HG03460 (cell line): Measurements from ENCODE around the gene FBH1.
"Not testable (repeated sequence)": the region's sequence is repeated elsewhere in the genome, so short reads cannot be mapped to it uniquely, and the experiment has no call there.

Source experiments
- ATAC-seq: cut with Tn5 transposase; IDR thresholded peaks from one replicate; pipeline ENCODE4 v1.9.1; 2021; ENCODE audit not compliant: unreplicated experiment

FBH1 gene

DNA sequence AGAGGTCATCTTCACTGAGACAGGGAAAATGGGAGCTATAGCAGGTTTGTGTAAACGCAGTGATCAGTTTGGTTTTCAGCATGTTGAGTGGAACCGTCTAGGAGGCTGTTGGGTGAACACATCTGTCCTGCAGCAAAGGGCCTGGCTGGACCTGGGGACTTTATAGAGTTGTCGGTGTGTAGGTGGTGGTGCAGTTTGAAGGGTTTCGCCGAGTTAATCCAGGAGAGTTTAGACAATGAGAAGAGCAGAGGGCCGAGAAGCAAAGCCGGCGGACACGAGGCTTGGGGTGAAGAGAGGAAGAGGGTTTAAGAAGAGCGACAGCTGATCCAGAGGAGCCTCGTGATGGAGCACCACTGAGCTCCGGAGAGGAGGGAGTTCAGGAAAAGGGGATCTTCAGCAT, 48.2 kb downstream of the FBH1 start:
- no peak for ATAC-seq

DNA sequence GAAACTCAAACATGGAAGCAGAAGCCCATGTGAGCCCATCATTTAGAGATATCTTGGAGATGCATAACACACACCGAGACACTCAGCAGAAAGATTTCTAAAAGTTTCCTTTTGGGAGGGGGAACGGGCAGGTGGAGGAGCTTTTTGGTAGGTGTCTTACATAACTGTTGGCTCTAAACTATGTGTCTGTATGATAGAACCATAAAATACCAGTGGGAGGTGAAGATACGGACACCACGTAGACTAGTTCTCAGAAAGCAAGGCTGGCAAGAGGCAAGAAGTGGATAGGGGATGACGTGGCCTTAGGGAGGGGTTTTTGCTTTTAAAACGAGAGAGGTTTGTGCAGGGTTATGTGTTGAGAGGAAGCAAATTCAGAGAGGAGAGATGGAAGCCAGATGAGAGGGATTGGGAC, 50.8 kb downstream of the FBH1 start:
- ATAC-seq = no peak

DNA sequence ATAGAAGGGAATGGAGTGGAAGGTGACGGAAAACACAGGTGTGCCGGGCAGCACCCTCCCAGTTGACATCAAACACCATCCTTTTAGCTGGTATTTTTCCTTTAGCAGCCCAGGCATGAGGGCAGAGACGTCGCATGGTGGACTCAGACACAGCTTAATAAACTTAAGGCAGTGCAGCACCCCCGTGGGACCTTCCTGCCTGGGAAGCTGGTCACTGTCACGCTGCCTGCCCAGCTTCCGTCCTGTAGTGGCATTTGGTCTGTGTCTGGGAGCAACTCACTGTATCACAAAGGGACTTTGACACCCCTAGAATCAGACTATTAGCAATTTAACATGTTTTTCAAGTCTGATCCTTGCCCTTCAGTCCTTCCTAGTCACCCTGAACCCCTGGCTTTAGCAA, 51.5 kb downstream of the FBH1 start:
- ATAC-seq = no peak

DNA sequence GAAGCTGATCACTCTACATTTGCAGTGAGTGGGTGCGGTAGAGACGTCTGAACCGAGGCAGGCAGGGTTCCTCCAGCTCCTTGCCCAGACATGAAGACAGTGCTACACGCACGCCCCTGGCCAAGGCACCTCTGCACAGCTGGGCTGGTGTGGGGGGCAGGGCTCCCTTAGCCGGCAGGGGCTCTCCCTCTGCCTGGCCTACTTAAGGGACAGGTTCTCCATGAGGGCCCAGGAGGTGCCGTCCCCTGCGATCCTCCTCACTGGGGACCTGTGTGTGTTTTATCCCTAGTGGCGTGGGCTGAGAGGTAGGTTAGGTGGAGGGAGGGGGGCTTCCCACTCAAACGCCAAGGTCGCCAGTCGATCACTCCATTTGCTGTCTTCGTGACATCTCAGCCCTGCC, 52.0 kb downstream of the FBH1 start:
- ATAC-seq = no peak

DNA sequence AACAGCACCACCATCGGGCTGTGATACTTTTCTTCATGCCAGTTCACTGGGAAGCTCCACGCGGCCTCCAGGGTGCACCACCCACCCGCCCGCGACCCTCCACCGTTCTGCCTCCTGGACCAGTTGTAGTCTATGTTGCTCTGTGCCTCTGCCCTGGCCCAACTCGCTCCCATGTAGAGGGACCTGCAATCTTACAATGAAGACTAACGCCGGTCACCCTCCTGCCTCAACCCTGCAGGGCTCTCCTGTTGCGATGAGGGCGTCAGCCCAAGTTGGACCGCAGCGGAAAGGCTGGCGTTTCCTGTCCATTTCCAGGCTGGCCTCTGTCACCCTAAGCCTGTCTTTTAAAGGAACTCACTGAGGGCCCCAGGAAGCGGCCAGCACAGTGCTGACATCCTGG, 52.4 kb downstream of the FBH1 start:
- ATAC-seq = no peak

DNA sequence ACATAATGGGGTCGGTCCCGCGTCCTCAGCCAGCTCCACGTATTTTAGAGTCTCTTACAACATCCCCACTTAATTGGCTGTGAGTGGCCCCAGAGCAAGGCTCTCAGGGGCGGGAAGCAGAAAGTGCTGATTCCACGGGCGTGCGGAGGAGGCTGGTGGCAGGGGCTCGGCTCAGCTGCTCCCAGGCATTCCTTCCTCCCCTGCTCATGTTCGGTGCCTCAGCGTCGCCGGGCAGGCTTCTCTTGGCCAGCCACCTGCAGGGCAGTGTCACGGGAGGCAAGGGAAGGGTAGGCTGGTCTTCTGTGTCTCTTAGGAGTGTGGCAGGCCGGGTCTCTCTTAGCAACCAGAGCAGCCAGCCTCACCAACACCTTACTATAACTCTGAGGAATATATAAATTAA, 53.5 kb downstream of the FBH1 start:
- ATAC-seq = no peak

DNA sequence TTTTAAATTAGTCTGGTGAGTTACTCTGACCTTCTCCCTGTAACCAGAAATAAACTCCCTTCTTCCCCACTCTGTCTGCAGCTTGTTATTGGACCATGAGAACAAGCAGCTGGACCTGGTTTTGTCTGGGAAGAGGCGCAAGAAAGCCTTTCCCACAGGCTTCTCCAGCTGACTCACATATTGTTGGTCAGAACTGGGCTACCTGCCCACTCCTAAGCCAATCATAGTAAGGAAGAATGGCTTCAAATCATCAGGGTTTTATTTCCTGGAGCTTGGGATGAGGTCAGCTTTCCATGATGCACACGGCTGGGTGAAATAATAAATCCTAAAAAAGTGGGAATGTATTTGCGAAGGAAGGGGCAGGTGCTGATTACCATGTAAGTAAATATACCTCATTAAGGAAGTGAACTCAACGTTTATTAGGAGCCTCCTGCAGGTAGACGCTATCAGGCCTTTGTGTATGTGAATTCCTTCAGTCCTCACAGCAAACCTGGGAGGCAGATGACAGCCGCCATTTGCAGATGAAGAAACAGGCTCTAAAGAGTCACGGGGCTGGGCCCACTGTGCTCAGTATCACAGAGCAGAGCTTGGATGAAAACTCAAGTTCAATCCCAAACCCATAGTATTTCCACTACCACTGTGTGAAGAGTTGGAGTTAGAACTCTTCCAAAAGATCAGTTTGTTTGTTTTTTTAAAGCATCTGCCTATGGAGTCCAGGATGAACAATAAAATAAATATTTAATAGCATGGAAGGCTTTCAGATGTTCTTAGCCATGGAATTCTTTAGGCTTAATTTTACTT, 54.5 kb downstream of the FBH1 start:
- no peak for ATAC-seq

DNA sequence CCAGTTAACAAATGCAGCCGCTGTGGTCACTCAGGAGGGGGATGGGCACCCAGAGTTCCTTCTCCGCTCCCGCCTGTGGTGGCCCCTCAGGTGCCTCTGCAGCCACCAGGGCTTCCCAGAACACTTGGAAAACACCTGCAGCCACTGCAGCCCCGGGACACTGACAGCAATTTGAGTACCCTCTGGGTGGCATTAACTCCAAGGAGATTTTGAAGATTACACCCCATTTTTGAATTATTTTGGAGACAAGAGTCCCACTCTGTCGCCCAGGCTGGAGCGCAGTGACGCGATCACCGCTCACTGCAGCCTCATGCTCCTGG, 55.1 kb downstream of the FBH1 start:
- no peak for ATAC-seq

DNA sequence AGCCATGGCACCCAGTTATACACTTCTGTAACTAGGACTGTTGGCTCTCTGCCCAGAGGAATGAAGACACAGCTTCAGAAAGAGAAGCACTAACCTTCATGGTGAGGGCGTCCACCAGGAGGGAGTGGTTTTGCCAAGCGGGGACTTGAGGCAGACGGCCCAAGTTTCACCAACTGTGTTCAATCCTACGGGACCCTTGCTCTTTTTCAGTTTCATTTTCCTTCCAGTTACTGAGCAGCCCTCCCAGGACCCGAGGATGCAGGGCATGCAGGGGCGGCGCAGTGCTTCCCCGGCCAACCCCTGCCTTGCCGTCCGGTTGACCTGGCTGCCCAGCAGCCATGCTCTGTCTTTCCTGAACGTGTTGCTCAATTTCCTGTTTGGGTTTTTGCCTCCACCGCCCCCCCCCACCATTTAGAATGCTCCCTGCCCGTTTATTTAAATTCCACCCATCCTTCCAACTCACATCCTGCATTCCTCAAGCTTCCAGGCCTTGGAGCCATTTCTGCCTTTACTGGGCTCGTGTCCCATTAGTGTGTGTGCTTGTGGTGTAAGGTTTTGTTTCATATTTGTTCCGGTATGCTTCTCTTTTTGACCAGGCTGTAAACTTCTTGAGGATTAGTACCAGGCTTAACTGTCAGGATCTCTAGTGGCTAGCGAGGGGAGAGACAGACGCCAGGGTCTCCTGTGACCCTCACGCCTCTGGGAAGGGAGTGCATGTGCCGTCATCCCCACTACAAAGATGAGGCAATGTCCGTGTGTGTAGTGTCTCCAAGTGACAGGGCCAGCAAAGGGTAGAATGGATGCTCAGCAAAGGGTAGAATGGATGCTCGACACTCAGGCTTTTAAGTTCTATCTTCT, 55.7 kb downstream of the FBH1 start:
- ATAC-seq = no peak

DNA sequence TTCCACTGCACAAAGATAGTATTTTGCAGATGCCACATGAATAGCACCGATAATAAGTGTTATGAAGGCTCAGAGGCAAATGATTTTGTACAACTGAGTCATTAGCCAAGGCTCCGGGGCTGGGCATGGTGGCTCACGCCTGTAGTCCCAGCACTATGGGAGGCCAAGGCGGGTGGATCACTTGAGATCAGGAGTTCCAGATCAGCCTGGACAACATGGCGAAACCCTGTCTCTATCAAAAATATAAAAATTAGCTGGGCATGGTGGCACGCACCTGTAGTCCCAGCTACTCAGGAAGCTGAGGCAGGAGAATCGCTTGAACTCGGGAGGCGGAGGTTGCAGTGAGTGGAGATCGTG, 56.4 kb downstream of the FBH1 start:
- ATAC-seq = not testable (repeated sequence)

DNA sequence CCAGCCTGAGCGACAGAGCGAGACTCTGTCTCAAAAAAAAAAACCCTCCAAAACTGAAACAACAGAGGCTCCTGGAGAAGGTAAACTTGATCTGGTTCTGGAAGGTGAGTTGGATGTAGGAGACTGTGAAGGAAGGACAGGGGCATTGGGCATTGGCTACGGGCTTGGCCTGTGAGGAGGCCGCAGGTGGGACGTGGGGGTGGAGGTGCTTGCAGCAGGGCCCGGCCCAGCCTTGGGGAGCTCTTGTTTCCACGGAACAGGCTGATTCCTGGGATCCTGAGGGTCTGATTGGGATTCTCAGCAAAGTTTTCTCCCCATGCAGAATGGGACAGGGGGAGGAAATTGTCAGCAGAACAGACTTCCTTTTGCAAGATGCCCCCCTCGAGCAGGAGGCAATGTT, 56.7 kb downstream of the FBH1 start:
- no peak for ATAC-seq

DNA sequence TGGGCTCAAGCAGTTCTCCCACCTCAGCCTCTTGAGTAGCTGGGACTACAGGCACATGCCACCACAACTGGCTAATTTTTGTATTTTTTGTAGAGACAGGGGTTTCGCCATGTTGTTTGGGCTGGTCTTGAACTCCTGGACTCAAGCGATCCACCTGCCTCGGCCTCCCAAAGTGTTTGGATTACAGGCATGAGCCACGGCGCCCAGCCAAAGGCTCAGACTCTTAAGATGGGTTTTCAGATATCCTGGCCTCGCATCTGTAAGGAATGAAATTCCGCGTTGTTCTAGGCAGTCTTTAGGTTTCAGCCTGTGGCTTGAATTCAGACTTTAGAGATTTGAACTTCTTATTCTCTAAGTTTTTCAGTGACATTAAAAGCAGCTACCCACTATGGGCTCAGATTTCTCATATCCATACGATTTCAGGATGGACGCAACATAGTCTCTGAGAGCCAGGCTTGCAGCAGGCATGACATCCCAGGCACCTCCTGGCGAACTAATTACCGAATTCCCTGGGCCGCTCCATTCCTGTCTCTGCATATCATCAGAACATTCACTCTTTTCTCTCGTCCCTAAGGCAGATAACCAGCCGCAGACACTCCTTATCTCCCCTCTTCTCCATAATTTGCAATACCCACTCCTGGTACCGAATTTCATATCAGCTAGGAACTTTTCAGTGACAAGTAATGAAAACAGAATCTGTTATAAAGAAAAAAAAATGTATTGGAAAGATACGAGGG, 57.6 kb downstream of the FBH1 start:
- no peak for ATAC-seq

DNA sequence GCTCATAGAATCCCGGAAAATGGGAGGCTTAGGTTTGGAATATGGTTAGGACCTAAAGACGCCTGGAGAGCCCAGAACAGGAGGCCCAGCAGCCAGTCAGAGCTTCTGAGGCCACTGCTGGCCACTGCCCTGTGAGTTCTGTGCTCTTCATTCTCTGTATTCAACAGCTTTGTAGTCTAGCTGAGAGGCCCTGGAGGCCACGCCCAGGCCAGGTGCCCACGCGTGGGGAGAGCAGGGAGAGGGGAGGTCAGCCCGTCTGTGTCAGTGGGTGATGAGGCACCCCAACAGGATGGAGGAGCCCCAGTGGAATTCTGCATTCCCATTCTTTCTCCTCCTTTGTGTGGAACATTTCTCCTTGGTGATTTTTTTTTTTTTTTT, 58.2 kb downstream of the FBH1 start:
- ATAC-seq = no peak

DNA sequence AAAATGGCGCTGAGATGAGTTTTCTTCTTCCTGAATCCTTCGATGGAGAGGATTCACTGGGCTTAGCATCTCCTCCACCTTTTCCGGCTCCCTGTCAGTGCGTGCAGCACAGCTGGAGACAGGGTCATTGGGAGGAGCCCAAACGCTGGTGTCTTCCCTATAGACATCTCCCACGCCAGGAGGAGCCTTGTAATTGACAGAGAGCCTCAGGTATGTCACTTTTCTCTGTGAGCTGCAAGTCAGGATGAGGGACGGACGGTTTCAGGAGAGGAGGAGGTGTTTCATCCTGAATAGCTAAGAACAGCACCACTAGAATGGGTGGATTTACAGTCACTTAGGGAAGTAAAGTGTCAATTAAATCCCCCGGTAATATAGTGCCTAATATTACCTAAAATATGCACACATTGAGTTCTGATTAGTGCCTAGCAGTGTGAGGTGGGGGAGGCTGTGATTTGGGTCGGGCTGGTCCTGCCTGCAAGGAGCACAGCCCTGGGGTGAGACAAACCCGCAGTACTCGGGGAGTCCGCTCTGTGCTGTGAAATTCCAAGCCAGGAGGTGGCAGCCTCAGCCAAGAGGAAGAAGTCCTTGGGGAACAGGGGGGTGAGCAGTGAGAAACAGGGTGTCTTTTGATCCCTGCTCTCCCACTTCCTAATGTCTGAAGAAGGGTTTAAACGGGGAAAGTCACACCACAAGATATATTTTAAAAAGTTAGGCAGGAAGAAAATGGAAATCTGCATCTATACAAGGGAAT, 59.1 kb downstream of the FBH1 start:
- ATAC-seq = no peak

DNA sequence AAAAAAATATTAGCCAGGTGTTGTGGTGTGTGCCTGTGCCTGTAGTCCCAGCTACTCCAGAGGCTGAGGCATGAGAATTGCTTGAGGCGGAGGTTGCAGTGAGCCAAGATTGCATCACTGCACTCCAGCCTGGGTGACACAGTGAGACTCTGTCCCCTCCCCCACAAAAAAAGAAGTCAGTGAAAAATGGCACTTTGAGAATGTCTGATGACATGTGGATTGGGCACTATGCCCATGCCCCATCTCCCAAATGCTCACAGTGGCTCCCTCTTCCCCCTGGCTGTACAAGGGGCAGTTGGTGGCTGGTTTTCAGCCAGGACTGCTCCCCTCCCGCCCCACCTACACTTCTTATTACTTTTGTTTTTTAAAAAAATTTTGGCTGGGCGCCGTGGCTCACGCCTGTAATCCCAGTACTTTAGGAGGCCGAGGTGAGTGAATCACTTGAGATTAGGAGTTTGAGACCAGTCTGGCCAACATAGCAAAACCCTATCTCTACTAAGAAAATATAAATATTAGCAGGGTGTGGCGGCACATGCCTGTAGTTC, 61.2 kb downstream of the FBH1 start:
- no peak for ATAC-seq

DNA sequence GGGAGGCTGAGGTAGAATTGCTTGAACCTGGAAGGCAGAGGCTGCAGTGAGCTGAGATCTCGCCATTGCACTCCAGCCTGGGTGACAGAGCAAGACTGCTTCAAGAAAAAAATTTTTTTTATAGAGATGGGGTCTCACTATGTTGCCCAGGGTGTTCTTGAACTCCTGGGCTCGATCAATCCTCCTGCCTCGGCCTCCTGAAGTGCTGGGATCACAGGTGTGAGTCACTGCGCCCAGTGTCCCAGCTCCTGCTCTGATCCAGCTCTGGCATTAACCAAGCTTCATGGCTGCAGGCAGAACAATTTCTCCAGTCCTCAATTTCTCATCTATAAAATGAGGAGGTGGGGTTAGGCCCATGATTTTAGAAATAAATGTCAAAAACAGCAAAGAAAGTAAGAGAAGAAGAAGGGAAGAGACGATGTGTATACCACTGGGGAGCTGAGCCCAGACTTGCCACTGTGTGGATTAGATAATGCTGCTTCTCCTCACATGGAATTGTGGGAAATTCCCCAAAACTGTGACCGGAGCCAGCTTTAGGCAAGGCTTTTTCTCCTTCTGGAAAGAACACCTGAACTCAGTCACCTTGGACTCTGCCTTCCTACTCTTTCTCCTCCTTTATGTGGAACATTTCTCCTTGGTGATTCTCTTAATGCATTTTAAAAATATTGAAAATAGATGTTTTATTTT, 61.8 kb downstream of the FBH1 start:
- ATAC-seq = no peak

DNA sequence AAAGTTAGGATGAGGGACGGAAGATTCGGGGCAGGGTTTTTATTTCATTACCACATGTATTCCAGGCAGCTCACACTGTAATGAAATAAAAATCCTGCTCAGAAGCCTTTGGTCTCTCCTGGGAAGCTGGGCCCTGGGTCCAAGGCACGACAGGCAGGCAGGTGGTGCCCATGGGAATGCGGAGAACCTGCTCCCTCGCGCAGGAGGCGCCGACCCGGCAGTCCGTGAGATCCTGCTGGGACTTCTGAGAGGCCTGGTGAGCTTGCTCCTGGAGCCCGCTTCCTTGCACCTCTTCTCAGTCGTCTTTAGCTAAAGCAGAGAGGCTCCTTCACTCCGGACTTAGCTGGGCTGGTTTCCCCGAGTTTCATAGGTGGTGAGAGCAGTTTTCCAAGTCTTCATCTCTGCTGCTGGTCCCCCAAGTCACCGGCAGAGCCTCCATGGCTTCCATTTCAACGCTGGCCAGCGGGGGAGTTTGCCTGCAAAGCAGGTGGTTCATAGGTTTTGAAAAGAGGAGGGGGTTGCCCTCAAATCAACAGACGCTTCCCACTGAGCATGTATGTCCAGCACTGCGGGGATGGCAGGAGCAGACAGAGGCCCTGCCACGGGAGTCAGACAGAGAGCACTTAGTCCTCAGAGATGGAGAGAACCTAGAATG, 62.8 kb downstream of the FBH1 start:
- ATAC-seq = no peak

DNA sequence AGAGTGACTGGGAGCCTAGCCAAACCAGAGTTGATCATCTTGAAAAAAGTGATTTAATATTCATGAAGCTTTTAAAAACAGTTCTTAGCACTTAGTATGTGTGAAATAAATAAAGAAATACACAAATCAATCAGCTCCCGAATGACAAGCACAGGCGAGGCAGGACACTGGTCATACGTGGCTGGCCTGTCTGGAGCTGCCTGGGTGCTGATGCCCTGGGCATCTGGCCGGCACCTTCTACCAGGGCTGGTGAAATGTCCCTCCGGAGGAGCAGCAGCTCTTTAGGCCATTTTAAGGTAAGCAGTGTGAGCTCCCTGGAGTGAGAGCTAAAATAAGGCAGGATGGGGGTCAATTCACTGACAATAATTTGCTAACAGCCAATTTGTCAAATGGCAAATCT, 63.6 kb downstream of the FBH1 start:
- ATAC-seq = no peak

DNA sequence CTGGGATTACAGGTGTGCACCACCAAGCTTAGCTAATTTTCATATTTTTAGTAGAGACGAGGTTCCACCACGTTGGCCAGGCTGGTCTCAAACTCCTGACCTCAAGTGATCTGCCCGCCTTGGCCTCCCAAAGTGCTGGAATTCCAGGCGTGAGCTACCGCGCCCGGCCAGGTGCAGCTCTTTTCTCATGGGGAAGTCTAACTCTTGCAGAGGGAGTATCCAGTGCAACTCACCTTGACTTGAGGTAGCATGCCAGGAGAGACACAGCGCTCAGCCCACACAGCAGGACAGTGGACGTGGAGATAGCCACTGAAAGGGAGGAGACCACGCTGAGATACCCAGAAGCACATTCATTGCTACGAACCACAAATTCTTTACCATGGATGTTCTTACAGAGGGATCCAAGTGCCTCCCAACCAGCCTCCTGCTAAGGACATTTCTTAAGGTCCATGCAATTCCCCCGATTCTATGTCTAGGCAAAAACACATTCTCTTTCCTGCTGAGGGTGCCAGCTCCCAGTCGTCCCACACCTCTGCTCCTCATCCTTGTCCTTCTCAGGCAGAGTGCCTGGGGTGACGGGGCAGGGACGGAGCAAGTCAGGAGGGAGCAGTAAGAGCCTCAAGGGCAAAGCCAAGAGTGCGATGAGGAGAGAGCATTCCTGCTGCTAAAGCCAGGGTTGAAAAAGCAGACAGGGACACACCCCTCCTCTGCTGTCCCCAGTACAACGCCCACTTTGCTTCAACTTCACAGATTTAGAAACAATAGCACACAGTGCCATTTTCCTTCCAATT, 66.3 kb downstream of the FBH1 start:
- no peak for ATAC-seq
